HG03064 (cell line): ENCODE data around the gene CCDC186.

ENCODE experiments used
- ATAC-seq: cut with Tn5 transposase; IDR thresholded peaks from one replicate; pipeline ENCODE4 v1.9.1; 2021; ENCODE audit warnings: low read depth; ENCODE audit not compliant: unreplicated experiment

Gene CCDC186

DNA sequence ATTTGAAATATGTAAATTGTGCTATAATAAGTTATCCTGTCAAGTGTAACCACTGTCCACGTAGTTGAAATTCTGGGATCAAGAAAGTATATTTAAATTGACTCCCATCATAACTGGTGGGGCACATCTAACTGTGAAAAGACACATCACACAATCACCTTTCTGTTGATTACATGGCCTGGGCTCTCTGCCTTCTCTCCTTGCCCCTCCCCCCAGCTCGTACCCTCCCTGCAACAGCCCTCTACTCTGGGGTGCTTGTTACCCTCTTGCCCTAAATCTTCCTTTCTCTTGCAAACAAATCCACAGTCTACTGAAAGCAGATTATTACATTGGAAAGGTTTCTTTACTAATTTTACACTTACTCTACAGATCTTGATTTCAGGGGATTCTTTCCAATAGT, 56.3 kb downstream of the CCDC186 start:
- no peak for ATAC-seq

DNA sequence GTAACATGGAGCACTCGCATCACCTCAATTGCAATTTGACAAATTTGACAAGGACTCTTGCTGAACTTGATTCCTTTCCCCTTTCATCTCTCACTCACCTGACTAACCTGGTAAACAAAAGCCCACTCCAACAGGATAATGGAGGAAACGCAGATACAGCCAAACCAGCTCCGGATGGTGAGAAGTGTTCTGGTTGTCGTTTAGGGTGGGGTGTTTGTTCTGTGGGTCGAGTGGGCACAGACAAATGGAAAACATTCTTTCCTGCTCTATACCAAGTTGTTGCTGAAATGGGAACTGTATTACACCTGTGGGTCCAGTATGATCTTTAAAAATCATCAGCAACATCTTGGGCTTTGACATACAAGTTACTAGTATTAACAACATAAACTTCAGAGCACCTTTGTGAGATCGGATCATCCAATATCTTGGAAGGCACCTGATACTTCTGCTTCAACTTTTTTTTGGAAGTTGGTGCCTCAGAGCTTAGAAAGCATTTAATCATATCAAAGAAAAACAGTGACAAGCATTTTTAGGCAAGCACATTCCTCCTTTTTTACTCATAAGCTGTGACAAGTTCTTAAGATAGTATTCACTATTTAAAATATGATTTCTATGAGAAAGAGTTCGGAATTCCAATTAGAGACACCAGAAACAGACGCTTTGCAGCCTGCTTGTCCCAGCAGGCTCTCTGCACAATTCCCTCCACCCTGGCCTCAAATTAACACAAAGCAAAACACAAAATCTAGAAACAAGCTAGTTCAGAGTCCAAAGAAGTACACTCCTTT, 58.1 kb downstream of the CCDC186 start:
- no peak for ATAC-seq

DNA sequence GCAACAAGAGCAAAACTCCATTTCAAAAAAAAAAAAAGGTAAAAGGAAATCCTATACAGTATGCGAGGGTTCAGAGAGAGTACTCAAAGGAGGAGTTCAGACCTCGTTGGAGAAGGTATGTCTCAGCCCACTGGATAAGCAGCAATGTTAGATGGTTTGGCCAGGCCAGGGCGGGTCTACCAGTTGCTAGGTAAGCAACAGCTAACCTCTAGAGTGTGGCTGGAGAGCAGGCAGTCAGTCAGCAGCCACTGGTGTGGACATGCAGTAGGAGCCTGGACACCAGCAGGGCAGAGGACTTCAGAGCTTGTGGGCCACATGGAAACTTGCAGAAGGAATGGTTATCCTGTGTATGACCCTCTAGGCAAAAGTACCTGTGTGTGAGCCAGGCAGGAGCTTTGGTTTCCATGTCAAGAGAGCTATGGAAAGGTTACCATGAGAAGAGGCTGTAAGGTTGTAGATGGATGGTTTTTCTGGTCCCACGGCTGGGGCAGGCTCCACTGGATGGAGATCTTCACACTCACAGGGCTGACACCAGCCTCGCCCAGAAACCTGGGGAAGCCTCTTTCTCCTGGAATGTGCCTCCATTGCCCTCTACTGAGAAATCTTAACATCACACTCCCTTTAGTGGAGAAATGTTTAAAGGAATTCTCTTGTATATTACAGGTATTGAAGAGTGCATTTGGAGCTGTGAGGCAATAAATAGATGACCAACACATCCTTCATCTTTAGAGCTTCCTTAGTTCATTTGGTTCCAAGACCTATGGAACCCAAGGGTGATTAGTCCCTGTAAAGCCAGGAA, 63.6 kb downstream of the CCDC186 start:
- ATAC-seq = no peak

DNA sequence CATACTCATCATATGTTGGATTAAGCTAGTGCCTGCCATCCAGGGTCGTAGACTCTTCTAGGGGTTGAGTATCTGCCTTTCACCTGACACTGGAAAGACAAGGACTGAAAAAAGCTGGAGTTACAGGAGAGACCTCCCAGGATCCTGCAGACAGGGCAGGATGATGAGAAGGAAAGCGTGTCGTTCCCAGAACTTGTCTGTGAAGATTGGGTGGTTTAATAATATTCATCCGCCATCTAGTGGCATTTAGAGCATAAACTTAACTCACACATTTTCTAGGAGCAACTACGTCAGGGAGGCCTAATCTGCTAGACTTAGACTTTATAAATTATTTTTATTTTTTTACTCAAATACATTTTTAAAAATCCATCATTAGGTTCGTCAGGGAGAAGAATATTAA, 70.7 kb downstream of the CCDC186 start:
- ATAC-seq = no peak

DNA sequence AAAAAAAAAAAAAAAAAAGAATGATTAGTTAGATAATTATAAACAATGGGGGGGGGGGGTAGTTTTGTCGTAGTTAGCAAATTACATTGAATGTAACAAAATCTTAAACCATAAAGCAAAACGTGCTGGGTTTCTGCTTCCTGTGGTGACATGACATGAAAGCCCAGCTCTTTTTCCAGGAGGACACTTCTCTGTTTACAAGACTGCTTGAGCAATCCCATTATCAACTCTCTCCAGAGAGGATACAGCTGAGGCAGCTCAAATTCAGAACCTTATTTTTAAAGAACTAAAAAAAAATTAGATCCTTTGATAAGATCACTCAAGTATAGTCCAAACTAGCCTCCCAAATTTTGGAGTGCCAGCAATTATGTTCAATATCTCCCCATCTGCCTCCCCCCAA, 71.7 kb downstream of the CCDC186 start:
- no peak for ATAC-seq

DNA sequence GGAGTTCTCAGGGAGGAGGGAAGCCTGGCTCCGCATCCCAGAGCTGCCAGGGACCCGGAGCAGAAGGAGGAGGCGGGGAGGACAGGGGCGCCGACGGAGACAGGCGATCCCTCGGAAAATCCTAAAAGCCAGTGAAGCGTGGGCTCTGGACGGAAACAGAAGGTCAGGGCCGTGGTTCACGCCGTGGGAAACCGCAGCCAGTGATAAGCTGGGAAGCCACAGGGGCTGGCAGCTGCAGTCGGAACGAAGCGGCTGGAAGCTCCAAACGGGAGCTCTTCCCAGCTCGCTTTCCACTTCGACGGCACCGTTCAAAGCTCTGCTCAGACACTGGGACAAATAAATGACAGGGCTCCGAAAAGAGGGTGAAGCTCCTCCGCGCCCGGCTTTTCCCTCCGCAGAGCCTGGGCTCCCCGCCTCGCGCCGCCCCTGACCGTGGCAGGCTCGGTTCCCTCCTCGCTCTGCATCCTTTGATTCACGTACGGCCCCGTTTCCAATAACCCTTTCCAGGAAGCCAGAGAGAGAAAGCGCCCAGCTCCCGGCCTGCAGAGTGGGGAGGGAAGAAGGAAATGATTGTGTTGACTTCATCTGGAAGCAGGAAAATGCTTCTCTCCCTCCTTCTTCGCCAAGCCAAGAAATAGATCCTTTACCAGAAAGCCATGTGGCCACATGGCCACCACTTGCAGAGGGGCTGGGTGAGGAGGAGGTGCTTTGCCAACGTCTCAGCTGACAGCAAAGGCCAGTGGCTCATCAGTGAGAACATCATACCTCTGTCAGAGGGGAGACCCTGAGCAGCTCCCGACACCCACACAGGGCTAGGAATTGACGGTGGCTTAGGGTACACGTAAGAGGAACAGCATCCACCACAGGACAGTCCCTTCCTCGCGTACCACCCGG, 72.9 kb downstream of the CCDC186 start:
- ATAC-seq = no peak

DNA sequence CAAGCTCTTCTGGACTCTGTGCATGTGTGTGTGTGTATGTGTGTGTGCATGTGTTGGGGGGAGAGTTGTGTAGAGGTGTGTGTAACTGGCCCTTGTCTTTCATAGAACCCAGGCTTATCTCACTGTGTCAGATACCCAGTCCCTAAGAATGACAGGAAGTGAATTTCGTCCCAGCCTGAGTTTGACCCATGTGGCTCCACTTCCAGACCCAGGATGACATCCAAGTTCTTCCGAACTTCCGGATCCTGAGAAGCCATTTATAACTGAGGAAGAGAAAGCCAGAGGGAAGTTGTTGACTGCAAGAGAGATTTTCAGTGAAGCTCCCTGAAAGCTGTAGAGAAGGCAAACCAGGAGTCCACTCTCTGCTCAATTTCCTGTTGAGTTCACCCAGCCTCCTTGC, 77.1 kb downstream of the CCDC186 start:
- no peak for ATAC-seq

DNA sequence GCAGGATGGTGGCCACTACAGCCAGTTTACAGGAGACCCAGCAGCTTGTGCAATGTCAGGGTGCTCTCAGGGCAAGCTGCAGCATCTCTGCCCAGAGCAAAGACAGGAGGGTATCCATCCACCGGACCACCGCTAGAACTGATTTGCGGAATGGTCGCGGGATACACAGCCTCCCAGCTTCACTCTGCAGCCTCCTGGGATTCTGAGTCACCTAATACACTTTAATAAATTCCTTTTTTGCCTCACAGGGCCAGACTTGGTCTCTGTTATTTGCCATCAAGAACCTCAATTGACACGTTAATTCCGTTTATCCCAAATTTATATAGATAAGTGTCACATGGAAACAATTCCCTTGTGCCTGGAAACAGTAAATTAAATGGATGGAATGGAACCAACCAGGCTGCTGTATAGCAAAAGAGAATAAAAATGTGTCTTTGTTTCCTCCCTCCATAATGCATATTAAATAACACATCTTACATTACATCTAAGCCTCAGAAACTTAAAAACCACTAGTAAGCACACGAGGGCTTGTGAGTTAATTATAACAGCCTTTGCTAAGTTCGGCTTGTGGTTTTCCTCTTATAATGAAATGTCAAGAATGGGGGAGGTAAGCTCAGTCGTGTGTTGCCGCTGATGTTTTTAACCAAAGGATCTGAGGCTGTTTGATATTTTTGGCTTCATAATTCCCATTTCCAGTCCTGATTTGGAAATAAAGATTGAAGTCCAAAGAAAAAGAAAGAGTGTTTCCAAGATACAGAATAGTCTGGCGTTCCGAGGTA, 78.3 kb downstream of the CCDC186 start:
- peak; percentile 70 for ATAC-seq

DNA sequence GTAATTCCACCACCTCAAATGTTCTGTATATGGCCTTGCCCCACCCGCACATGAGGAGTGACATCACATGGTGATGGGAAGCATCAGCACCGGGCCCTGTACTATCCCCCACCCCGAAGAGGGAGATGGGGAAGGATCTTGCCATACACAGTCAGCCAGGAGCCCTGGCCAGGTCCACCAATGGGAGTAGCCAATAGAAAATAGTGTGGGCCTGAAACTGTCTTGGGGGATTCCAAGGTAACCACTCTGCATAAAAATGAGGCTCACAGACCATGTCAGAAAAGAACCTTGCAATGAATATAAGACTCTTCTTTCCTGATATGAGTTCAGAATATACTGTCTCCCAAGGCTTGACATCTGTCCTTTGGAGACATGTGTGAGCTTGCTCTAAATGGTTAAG, 79.2 kb downstream of the CCDC186 start:
- no peak for ATAC-seq

DNA sequence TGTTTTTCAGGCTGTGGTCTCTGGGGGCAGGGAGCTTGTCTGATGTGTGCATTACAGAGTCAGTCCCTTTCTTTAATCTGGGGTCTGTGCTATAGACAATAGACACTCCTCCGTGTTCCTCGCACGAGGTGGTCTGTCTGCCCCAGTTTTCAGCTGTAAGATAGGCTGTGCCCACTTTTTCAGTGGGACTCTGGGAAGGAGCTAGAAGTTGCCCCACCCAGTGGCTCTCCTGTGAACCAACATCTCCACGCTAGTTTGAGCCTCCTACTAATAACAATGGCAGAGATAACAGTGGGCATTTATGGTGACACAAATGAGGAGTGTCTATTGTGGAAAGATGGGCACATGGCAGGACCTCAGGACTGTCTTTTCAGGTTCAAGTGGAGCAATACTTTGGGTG, 86.3 kb downstream of the CCDC186 start:
- ATAC-seq = no peak

DNA sequence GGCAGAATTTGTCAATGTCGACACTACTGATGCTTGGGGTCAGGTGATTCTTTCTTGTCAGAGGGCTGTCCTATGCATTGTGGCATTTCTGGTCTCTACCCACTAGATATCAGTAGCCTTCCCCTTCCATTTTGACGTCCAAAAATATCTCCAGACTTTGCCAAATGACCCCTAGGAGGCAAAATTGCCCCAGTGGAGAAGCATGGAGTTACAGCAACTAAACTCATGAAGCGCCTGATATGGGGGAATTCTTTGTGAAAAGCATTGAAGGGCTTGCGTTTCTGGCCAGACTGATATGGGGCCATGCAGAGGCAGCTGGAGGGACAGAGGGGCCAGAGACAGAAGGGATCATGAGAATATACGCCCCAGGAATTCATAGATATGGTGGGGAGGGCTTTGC, 86.7 kb downstream of the CCDC186 start:
- ATAC-seq = no peak

DNA sequence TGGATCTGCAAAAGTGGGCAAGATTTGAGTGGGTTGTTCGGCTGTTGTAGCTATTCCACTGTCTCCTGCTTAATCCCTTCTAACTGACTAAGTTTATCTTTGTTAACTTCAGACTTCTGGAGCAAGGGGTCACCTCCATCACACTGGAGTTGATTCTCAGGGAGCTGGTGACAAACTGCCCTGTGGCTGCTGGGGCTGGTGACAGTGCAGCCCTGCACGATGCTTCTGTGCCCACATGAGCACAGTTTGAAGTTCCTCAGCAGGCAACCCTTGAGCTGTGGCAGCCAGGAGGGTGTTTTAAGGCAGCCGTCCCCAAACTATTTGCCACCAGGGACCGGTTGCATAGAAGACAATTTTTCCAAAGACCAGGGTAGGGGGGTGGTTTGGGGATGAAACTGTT, 89.8 kb downstream of the CCDC186 start:
- no peak for ATAC-seq

DNA sequence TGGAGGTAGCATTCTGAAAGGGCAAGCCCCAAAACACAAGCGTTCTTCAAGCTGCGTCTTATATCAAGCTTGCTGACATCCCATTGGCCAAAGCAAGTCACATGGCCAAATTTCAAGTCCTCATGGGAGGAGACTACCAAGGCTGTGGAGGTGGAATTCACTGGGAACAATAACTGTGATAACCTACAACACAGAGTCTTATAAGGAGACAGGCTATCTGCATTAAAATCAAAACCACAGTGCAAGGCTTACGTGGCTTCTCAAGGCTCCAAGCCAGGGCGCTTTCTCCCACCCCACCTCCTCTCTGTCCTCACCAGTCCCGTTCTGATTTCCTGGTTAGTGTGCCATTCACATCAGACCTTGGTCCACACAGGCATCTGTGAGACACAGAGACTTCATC, 91.0 kb downstream of the CCDC186 start:
- no peak for ATAC-seq

DNA sequence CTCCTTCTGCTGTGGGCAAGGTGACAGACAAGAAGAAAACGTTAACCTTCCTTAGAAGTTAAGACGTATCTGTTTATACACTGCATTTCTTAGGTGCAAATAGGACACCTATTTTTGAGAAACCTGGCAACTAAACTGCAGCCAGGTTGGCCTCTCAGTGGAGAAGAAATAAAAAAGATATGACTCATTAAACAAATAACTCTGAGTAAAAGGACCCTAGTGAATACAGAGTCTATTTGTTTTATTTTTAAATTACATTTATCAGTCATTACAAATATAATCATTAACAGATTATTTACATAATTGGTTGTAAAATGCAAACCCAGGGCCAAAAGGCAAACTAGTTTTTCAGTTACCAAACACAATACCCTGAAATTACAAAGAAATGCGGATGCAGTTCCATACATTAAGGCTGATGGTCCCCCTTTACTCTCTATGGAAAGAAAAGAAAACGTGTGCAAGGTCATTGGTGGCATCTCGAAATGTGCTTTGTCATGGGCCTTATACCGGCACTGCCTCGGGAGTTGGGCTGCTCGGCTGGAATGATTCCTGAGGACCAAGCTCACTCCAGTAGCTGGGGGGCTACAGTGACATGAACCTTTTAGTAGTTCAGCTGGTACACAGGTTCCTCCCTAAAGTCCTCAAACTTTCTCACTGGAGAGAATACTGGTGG, 92.0 kb downstream of the CCDC186 start:
- ATAC-seq = no peak

DNA sequence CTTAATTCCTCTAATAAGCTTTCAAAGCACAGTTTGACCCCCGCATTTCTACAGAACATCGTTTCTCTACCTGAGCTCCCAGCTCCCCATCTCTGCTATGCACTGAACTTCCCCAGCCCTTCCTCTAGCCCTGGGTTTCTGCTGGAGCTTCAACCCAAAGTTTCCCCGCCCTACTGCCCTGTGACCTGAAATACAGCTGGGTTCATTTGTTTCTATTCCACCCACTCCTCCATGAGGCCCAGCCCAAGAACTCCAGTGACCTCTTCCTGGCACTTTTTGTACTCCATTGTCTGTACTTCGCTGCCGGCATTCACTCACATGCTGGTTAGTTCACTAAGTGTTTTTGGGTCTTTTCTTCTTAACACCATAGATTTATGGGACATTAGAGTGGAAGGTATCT, 94.6 kb downstream of the CCDC186 start:
- no peak for ATAC-seq

DNA sequence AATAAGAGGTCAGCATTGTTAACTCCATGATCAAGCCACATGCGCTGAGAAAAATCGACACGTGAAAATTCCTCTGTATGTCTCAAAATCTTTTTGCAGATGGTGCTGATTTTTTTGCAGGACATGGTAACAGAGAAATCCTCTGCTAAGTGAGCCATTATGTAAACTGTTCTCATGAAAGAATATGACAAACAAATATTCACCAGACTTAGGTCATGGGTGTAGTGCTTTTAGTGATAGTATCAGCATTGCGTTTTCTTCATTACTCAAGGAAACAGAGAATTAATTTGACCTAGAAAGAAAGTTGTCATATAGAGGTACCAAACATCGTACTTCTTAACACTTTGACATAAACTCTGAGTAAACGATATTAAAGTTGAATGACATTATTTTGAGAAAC, 95.7 kb downstream of the CCDC186 start:
- no peak for ATAC-seq

DNA sequence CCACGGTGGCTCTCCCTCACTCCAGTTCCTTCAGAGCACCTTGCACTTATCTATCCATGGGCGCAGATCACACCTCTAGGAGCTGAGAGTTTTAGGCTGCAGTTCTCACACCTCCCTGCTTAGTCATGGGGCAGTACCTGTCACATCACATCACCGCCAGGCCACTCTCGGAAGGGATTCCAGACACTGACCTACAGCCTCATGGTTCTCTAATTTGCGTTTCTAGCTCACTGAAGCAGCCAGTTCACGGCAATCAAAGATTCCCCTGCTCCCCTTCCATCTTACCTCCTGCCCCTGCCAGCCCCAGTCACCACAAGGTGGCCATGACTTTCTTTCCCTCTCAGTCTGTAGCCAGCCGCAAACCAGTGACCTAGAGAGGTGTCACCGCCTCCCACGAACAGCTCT, 96.2 kb downstream of the CCDC186 start:
- ATAC-seq = no peak

DNA sequence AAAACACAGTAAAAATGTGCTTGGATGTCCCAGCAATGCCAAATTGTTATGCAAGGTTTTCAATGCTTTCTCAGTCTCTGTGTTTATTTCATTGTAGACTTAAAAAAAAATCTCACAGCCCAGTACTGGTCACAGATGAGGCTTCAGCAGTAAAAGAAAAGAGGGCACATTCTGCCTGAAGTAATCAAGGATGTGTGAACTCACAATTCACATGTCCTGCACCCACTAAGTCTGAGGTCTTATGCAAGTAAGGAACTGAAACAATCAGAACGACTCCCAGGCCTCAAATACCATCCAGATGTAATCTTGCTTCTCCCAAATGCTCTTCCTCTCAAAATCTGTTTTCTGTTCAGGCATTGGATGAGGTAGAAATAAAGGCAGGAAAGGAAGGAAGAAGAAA, 96.7 kb downstream of the CCDC186 start:
- no peak for ATAC-seq

DNA sequence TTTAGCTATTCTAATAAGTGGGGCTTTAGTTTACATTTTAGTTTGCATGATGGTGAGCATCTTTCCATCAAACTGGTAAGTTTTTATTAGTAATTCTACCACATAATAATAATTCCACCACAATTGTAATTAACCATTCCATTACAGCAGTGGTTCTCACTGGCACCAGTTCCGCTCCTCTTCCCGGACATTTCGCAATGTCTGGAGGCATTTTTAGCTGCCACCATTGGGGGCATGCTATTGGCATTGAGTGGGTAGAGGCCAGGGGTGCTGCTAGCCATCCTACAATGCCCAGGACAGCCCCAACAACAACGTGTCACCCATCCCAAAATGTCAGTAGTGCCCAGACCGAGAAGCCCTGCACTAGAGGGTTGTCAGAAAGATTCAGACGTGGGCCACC, 98.9 kb downstream of the CCDC186 start:
- no peak for ATAC-seq
